ENCODE measurements around the gene SOX15. TPM values are rescaled to one million over a fixed set of nuclear protein-coding genes. Genes with fewer than 3 reads are reported as not detected.

Gene SOX15
- total and polyA plus RNA-seq, 2 of the 13 experiments (the other 11 are each of a cell fraction or from before 2014, with no cell fraction given): 0.07 to 0.18 TPM

DNA sequence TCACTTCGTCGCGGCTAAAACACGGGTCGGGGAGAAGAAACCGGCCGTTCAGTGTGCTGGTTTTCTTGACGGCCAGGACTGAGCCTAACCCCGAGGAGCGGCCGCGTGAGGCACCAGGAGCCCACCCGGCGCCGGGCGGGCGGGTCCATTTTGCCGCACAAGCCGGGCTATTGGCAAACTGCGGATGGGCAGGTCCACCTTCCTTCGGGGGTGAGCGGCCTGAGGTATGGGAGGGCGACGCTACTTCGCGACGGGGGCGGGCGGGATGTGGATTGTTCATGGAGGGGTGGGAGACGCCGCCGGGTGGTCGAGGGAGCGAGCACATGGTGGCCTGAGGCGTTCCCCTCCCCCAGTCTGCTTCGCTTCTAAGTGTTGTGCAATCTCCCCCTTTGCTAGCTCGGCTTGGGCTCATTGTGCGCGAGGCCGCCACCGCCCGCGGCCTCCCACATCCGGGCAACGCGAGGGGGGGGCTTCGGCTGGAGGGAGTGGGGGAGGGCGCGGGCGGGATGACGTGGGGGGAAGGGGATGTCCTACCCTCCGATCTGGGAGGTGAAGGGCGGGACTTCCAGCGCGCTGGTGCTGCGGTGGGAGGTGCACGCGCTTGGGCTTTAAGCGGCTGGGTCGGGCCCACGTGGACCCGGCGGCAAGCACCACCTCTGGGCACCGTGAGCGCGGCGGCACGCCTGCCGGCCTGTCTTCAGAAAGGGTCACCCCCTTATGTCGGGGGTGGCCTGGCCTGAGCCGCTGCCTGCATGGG is 16.4 kb downstream of the SOX15 start (continued):
- TF ChIP-seq, protein P1, sequence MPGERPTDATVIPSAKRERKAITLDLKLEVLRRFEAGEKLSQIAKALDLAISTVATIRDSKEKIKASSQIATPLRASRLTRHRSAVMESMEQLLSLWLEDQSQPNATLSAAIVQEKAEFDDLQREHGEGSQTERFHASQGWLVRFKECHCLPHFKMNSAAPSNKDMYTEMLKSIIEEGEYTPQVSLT (CRISPR knock-in tag; IDR thresholded peaks at IDR 0.05; ENCODE audit: borderline replicate concordance, low read depth): no peak; the same call in 1 of the 2 replicates
- TF ChIP-seq PITX1 (CRISPR knock-in tag; IDR thresholded peaks at IDR 0.05) (peak; percentile 69; the same call in 1 of the 2 replicates), HDAC1 (CRISPR knock-in tag; IDR thresholded peaks at IDR 0.05) (peak; percentile 83), ZNF564 (CRISPR knock-in tag; IDR thresholded peaks at IDR 0.05) (no peak), FOXK1 (CRISPR knock-in tag; IDR thresholded peaks at IDR 0.05; ENCODE audit: borderline replicate concordance, low read depth) (peak; percentile 39; the same call in 1 of the 2 replicates), PRPF4 (IDR thresholded peaks at IDR 0.05; ENCODE audit: low read depth, low read length, poor library complexity, severe bottlenecking) (no peak), SIX1 (CRISPR knock-in tag; IDR thresholded peaks at IDR 0.05; ENCODE audit: borderline replicate concordance) (no peak), GFI1 (CRISPR knock-in tag; IDR thresholded peaks at IDR 0.05; ENCODE audit: borderline replicate concordance) (peak; percentile 18; the same call in 1 of the 2 replicates), NFYB (CRISPR knock-in tag; IDR thresholded peaks at IDR 0.05) (no peak), NRL (CRISPR knock-in tag; IDR thresholded peaks at IDR 0.05; ENCODE audit: borderline replicate concordance) (0 out of 2 replicates have a peak, but pooled peaks have one; percentile 15), ZFP62 (CRISPR knock-in tag; IDR thresholded peaks at IDR 0.05) (no peak), ETV5 (CRISPR knock-in tag; IDR thresholded peaks at IDR 0.05; ENCODE audit: borderline replicate concordance) (peak; percentile 98), XBP1 (CRISPR knock-in tag; IDR thresholded peaks at IDR 0.05) (peak; percentile 14; the same call in 1 of the 2 replicates), ZBTB20 (CRISPR knock-in tag; IDR thresholded peaks at IDR 0.05; ENCODE audit: borderline replicate concordance, low read depth) (peak; percentile 44; the same call in 1 of the 2 replicates), KDM5A (IDR thresholded peaks at IDR 0.05; ENCODE audit: borderline replicate concordance, low read length) (peak; percentile 67; the same call in 1 of the 2 replicates), STAG1 (CRISPR knock-in tag; IDR thresholded peaks at IDR 0.05) (no peak), GTF2F1 (IDR thresholded peaks at IDR 0.05; ENCODE audit: low read length) (no peak)
- TF ChIP-seq, protein P2, sequence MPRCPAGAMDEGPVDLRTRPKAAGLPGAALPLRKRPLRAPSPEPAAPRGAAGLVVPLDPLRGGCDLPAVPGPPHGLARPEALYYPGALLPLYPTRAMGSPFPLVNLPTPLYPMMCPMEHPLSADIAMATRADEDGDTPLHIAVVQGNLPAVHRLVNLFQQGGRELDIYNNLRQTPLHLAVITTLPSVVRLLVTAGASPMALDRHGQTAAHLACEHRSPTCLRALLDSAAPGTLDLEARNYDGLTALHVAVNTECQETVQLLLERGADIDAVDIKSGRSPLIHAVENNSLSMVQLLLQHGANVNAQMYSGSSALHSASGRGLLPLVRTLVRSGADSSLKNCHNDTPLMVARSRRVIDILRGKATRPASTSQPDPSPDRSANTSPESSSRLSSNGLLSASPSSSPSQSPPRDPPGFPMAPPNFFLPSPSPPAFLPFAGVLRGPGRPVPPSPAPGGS (CRISPR knock-in tag; IDR thresholded peaks at IDR 0.05): no peak
- TF ChIP-seq, protein P3, sequence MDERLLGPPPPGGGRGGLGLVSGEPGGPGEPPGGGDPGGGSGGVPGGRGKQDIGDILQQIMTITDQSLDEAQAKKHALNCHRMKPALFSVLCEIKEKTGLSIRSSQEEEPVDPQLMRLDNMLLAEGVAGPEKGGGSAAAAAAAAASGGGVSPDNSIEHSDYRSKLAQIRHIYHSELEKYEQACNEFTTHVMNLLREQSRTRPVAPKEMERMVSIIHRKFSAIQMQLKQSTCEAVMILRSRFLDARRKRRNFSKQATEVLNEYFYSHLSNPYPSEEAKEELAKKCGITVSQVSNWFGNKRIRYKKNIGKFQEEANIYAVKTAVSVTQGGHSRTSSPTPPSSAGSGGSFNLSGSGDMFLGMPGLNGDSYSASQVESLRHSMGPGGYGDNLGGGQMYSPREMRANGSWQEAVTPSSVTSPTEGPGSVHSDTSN (CRISPR knock-in tag; IDR thresholded peaks at IDR 0.05): no peak
- TF ChIP-seq, protein P4, sequence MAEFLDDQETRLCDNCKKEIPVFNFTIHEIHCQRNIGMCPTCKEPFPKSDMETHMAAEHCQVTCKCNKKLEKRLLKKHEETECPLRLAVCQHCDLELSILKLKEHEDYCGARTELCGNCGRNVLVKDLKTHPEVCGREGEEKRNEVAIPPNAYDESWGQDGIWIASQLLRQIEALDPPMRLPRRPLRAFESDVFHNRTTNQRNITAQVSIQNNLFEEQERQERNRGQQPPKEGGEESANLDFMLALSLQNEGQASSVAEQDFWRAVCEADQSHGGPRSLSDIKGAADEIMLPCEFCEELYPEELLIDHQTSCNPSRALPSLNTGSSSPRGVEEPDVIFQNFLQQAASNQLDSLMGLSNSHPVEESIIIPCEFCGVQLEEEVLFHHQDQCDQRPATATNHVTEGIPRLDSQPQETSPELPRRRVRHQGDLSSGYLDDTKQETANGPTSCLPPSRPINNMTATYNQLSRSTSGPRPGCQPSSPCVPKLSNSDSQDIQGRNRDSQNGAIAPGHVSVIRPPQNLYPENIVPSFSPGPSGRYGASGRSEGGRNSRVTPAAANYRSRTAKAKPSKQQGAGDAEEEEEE (CRISPR knock-in tag; IDR thresholded peaks at IDR 0.05; ENCODE audit: borderline replicate concordance): peak; percentile 83; the same call in 1 of the 2 replicates
- TF ChIP-seq, protein P5, sequence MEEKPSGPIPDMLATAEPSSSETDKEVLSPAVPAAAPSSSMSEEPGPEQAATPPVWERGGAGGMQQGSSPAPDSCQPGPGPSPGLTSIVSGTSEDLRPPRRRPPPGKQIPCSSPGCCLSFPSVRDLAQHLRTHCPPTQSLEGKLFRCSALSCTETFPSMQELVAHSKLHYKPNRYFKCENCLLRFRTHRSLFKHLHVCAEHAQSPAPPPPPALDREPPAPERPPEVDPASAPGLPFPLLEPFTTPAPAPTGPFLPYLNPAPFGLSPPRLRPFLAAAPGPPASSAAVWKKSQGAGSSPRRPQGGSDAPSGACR (CRISPR knock-in tag; IDR thresholded peaks at IDR 0.05): no peak
- TF ChIP-seq, protein P6, sequence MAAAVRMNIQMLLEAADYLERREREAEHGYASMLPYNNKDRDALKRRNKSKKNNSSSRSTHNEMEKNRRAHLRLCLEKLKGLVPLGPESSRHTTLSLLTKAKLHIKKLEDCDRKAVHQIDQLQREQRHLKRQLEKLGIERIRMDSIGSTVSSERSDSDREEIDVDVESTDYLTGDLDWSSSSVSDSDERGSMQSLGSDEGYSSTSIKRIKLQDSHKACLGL (CRISPR knock-in tag; IDR thresholded peaks at IDR 0.05): peak; percentile 89
- TF ChIP-seq, protein P7, sequence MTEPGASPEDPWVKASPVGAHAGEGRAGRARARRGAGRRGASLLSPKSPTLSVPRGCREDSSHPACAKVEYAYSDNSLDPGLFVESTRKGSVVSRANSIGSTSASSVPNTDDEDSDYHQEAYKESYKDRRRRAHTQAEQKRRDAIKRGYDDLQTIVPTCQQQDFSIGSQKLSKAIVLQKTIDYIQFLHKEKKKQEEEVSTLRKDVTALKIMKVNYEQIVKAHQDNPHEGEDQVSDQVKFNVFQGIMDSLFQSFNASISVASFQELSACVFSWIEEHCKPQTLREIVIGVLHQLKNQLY (CRISPR knock-in tag; IDR thresholded peaks at IDR 0.05): 0 out of 2 replicates have a peak, but pooled peaks have one; percentile 29

All from HepG2 (cell line).